Stimulated activated memory B cell treated with anti-CD40 and anti-IgM and Interleukin-4, amounts not matched to agents 10 μg/mL and 1 μg/mL and 100 μg/mL, for 72 hours (primary cell): Measurements from ENCODE around the gene OR1J1.

Source experiments
- ATAC-seq: fragments of 150-1000 bp; cut with Tn5 transposase; 2 replicates; pipeline ENCODE4 v1.10.0; 2021
- H3K27ac Mint-ChIP-seq: one replicate; pipeline ENCODE4 v1.8.0; 2022; ENCODE audit warnings: mild to moderate bottlenecking, mixed read lengths
- H3K27me3 Mint-ChIP-seq: one replicate; pipeline ENCODE4 v1.8.0; 2022; ENCODE audit warnings: mixed read lengths
- H3K36me3 Mint-ChIP-seq: one replicate; pipeline ENCODE4 v1.8.0; 2022; ENCODE audit warnings: mixed read lengths
- H3K4me1 Mint-ChIP-seq: one replicate; pipeline ENCODE4 v1.8.0; 2022; ENCODE audit warnings: mixed read lengths
- H3K4me3 Mint-ChIP-seq: one replicate; pipeline ENCODE4 v1.8.0; 2022; ENCODE audit warnings: mild to moderate bottlenecking, moderate library complexity, mixed read lengths
- H3K9me3 Mint-ChIP-seq: one replicate; pipeline ENCODE4 v1.8.0; 2022; ENCODE audit warnings: mixed read lengths

Gene OR1J1

GRCh38 chr9:122477826-122478225 lies at the start of gene OR1J1:
Gene OR1J1, minus strand, starts transcription at chr9:122477926. Its CDS starts 0 bp downstream, at chr9:122477926.
- Mint-ChIP-seq H3K9me3 (no peaks in the 10 kb centered on the region), H3K27ac (no peak within 1 kb of the TSS), H3K27me3 (peaks cover 41% of the 10 kb centered on the region), H3K4me3 (no peak within 1 kb of the TSS), H3K36me3 (no peaks in the 10 kb centered on the region), H3K4me1 (no peaks in the 10 kb centered on the region)
- no peak for ATAC-seq

GRCh38 chr9:122527193-122527592 lies 49.5 kb upstream of the OR1J1 start, which contains the start of gene OR1N1:
Gene OR1N1, minus strand, starts transcription at chr9:122527293. Its CDS starts 0 bp downstream, at chr9:122527293.
- no peak within 1 kb of the TSS for H3K4me3 Mint-ChIP-seq
- H3K27me3 Mint-ChIP-seq, result peaks cover 29% of the 10 kb centered on the region
- no peaks in the 10 kb centered on the region for H3K36me3 Mint-ChIP-seq
- H3K4me1 Mint-ChIP-seq, result no peaks in the 10 kb centered on the region
- H3K27ac Mint-ChIP-seq, result no peak within 1 kb of the TSS
- no peaks in the 10 kb centered on the region for H3K9me3 Mint-ChIP-seq
- ATAC-seq, result no peak

GRCh38 chr9:122526602-122527001 lies 48.9 kb upstream of the OR1J1 start:
- no peaks in the 10 kb centered on the region for H3K36me3 Mint-ChIP-seq
- no peaks in the 10 kb centered on the region for H3K4me1 Mint-ChIP-seq
- peaks cover 29% of the 10 kb centered on the region for H3K27me3 Mint-ChIP-seq
- no peak for ATAC-seq
- no peak overlapping the region for H3K4me3 Mint-ChIP-seq
- H3K27ac Mint-ChIP-seq, result no peak overlapping the region
- H3K9me3 Mint-ChIP-seq, result no peaks in the 10 kb centered on the region

GRCh38 chr9:122519376-122519775 lies 41.6 kb upstream of the OR1J1 start:
- Mint-ChIP-seq H3K9me3 (no peaks in the 10 kb centered on the region), H3K27me3 (peaks cover 11% of the 10 kb centered on the region), H3K36me3 (no peaks in the 10 kb centered on the region), H3K4me1 (no peaks in the 10 kb centered on the region), H3K27ac (no peak overlapping the region), H3K4me3 (no peak overlapping the region)
- ATAC-seq, result no peak

- Mint-ChIP-seq H3K4me1 (no peaks in the 10 kb centered on the region), H3K36me3 (no peaks in the 10 kb centered on the region), H3K9me3 (no peaks in the 10 kb centered on the region), H3K27me3 (peaks cover 11% of the 10 kb centered on the region), H3K27ac (no peak within 1 kb of the TSS), H3K4me3 (no peak within 1 kb of the TSS)
- no peak for ATAC-seq
Observed at GRCh38 chr9:122518841-122519240, 41.1 kb upstream of the OR1J1 start, which contains the start of gene OR1J4. Gene OR1J4, plus strand, starts transcription at chr9:122519141. Its CDS starts 0 bp downstream, at chr9:122519141.

- Mint-ChIP-seq H3K4me1 (no peaks in the 10 kb centered on the region), H3K36me3 (no peaks in the 10 kb centered on the region), H3K27me3 (peaks cover 6% of the 10 kb centered on the region), H3K9me3 (no peaks in the 10 kb centered on the region), H3K4me3 (no peak overlapping the region), H3K27ac (no peak overlapping the region)
- ATAC-seq, result no peak
Observed at GRCh38 chr9:122518226-122518625, 40.5 kb upstream of the OR1J1 start.

- H3K27ac Mint-ChIP-seq, result no peak within 1 kb of the TSS
- no peaks in the 10 kb centered on the region for H3K4me1 Mint-ChIP-seq
- ATAC-seq, result no peak
- no peaks in the 10 kb centered on the region for H3K9me3 Mint-ChIP-seq
- no peaks in the 10 kb centered on the region for H3K36me3 Mint-ChIP-seq
- no peak within 1 kb of the TSS for H3K4me3 Mint-ChIP-seq
- peaks cover 26% of the 10 kb centered on the region for H3K27me3 Mint-ChIP-seq
Observed at GRCh38 chr9:122510502-122510901, 32.8 kb upstream of the OR1J1 start, which contains the start of gene OR1J2. Gene OR1J2, plus strand, starts transcription at chr9:122510802. Its CDS starts 0 bp downstream, at chr9:122510802.

- Mint-ChIP-seq H3K4me1 (no peaks in the 10 kb centered on the region), H3K9me3 (no peaks in the 10 kb centered on the region), H3K27ac (no peak overlapping the region), H3K36me3 (no peaks in the 10 kb centered on the region), H3K27me3 (peaks cover 26% of the 10 kb centered on the region), H3K4me3 (no peak overlapping the region)
- no peak for ATAC-seq
Observed at GRCh38 chr9:122506964-122507363, 29.2 kb upstream of the OR1J1 start.

- H3K4me3 Mint-ChIP-seq, result no peak overlapping the region
- peak; percentile 43 for ATAC-seq
- H3K9me3 Mint-ChIP-seq, result peaks cover 3% of the 10 kb centered on the region
- no peaks in the 10 kb centered on the region for H3K36me3 Mint-ChIP-seq
- H3K27ac Mint-ChIP-seq, result no peak overlapping the region
- peaks cover 43% of the 10 kb centered on the region for H3K27me3 Mint-ChIP-seq
- H3K4me1 Mint-ChIP-seq, result no peaks in the 10 kb centered on the region
Observed at GRCh38 chr9:122498883-122499288, 21.2 kb upstream of the OR1J1 start.

- Mint-ChIP-seq H3K4me1 (no peaks in the 10 kb centered on the region), H3K27ac (no peak overlapping the region), H3K27me3 (peaks cover 41% of the 10 kb centered on the region), H3K36me3 (no peaks in the 10 kb centered on the region), H3K9me3 (no peaks in the 10 kb centered on the region), H3K4me3 (no peak overlapping the region)
- no peak for ATAC-seq
Observed at GRCh38 chr9:122479062-122479461, 1.3 kb upstream of the OR1J1 start.

- Mint-ChIP-seq H3K9me3 (no peaks in the 10 kb centered on the region), H3K4me1 (no peaks in the 10 kb centered on the region), H3K27me3 (peaks cover 41% of the 10 kb centered on the region), H3K4me3 (no peak overlapping the region), H3K36me3 (no peaks in the 10 kb centered on the region), H3K27ac (no peak overlapping the region)
- no peak for ATAC-seq
Observed at GRCh38 chr9:122477346-122477745, 380 bp downstream of the OR1J1 start.

GRCh38 chr9:122475717-122476116 lies 2.0 kb downstream of the OR1J1 start:
- no peaks in the 10 kb centered on the region for H3K9me3 Mint-ChIP-seq
- peaks cover 31% of the 10 kb centered on the region for H3K27me3 Mint-ChIP-seq
- no peaks in the 10 kb centered on the region for H3K4me1 Mint-ChIP-seq
- ATAC-seq, result no peak
- no peak overlapping the region for H3K27ac Mint-ChIP-seq
- no peaks in the 10 kb centered on the region for H3K36me3 Mint-ChIP-seq
- no peak overlapping the region for H3K4me3 Mint-ChIP-seq

- peaks cover 36% of the 10 kb centered on the region for H3K27me3 Mint-ChIP-seq
Observed at GRCh38 chr9:122474561-122474960, 3.2 kb downstream of the OR1J1 start.

GRCh38 chr9:122468735-122469134 lies 9.0 kb downstream of the OR1J1 start:
- Mint-ChIP-seq H3K4me1 (peaks cover 6% of the 10 kb centered on the region), H3K4me3 (no peak overlapping the region), H3K9me3 (no peaks in the 10 kb centered on the region), H3K27me3 (peaks cover 20% of the 10 kb centered on the region), H3K27ac (no peak overlapping the region), H3K36me3 (no peaks in the 10 kb centered on the region)
- ATAC-seq, result no peak

More at GRCh38 chr9:122474561-122474960, 3.2 kb downstream of the OR1J1 start:
- H3K36me3 Mint-ChIP-seq, result no peaks in the 10 kb centered on the region
- ATAC-seq, result no peak
- no peak overlapping the region for H3K27ac Mint-ChIP-seq
- no peaks in the 10 kb centered on the region for H3K4me1 Mint-ChIP-seq
- H3K4me3 Mint-ChIP-seq, result no peak overlapping the region
- H3K9me3 Mint-ChIP-seq, result no peaks in the 10 kb centered on the region

- H3K4me1 Mint-ChIP-seq, result peaks cover 6% of the 10 kb centered on the region
- no peak overlapping the region for H3K27ac Mint-ChIP-seq
- no peak for ATAC-seq
- no peaks in the 10 kb centered on the region for H3K36me3 Mint-ChIP-seq
- no peak overlapping the region for H3K4me3 Mint-ChIP-seq
- H3K9me3 Mint-ChIP-seq, result no peaks in the 10 kb centered on the region
- H3K27me3 Mint-ChIP-seq, result peaks cover 42% of the 10 kb centered on the region
Observed at GRCh38 chr9:122466456-122466855, 11.3 kb downstream of the OR1J1 start.

GRCh38 chr9:122464633-122465567 lies 12.8 kb downstream of the OR1J1 start:
- Mint-ChIP-seq H3K36me3 (no peaks in the 10 kb centered on the region), H3K4me1 (peaks cover 6% of the 10 kb centered on the region), H3K9me3 (peaks cover 8% of the 10 kb centered on the region), H3K4me3 (peak overlapping the region; percentile 84), H3K27me3 (peaks cover 56% of the 10 kb centered on the region), H3K27ac (peak overlapping the region; percentile 86)
- peak; percentile 78 for ATAC-seq
